NCI-H526 treated with DMSO at 0.1 percent for 48 hours (cell line): ENCODE measurements around the gene TIMP3.
"Not testable (repeated sequence)": the region's sequence is repeated elsewhere in the genome, so short reads cannot be mapped to it uniquely, and the experiment has no call there.

Experiments used
- DNase-seq: peaks from one replicate; lab custom pipeline; 2025; lab: John Stamatoyannopoulos, UW

The TIMP3 gene

GRCh38 chr22:32854351-32854804, 52.9 kb downstream of the TIMP3 start:
- no peak for DNase-seq

- no peak for DNase-seq
Observed at GRCh38 chr22:32855045-32855756, 53.7 kb downstream of the TIMP3 start.

- DNase-seq = no peak
Observed at GRCh38 chr22:32858121-32858703, 56.7 kb downstream of the TIMP3 start.

GRCh38 chr22:32858957-32859356, 57.5 kb downstream of the TIMP3 start:
- DNase-seq = no peak

- DNase-seq = no peak
Observed at GRCh38 chr22:32859743-32860142, 58.2 kb downstream of the TIMP3 start.

GRCh38 chr22:32861330-32861729, 59.8 kb downstream of the TIMP3 start:
- no peak for DNase-seq

- no peak for DNase-seq
Observed at GRCh38 chr22:32862083-32862482, 60.6 kb downstream of the TIMP3 start.

- no peak for DNase-seq
Observed at GRCh38 chr22:32862936-32863661, 61.6 kb downstream of the TIMP3 start.

GRCh38 chr22:32864041-32864440, 62.5 kb downstream of the TIMP3 start:
- DNase-seq = no peak

- DNase-seq = no peak
Observed at GRCh38 chr22:32864596-32864995, 63.1 kb downstream of the TIMP3 start.

GRCh38 chr22:32866953-32867352, 65.4 kb downstream of the TIMP3 start:
- DNase-seq = no peak

GRCh38 chr22:32868946-32869345, 67.4 kb downstream of the TIMP3 start:
- no peak for DNase-seq

- DNase-seq = no peak
Observed at GRCh38 chr22:32870474-32870873, 69.0 kb downstream of the TIMP3 start.

GRCh38 chr22:32873604-32874003, 72.1 kb downstream of the TIMP3 start:
- DNase-seq = not testable (repeated sequence)

GRCh38 chr22:32874385-32874784, 72.9 kb downstream of the TIMP3 start:
- DNase-seq = no peak

GRCh38 chr22:32874976-32875375, 73.5 kb downstream of the TIMP3 start:
- DNase-seq = no peak

GRCh38 chr22:32876516-32876915, 75.0 kb downstream of the TIMP3 start:
- no peak for DNase-seq

GRCh38 chr22:32877196-32877595, 75.7 kb downstream of the TIMP3 start:
- no peak for DNase-seq

GRCh38 chr22:32879550-32879949, 78.0 kb downstream of the TIMP3 start:
- no peak for DNase-seq

- no peak for DNase-seq
Observed at GRCh38 chr22:32880061-32880460, 78.6 kb downstream of the TIMP3 start.

GRCh38 chr22:32880505-32880892, 79.0 kb downstream of the TIMP3 start:
- no peak for DNase-seq

GRCh38 chr22:32880893-32881596, 79.5 kb downstream of the TIMP3 start:
- no peak for DNase-seq

- no peak for DNase-seq
Observed at GRCh38 chr22:32882360-32882755, 80.9 kb downstream of the TIMP3 start.
